GM18505 (cell line): ENCODE data around the gene LDLRAD4.
A peak's percentile ranks its signal among the peaks of the same experiment; 100 is the strongest.

Source experiments
- ATAC-seq: cut with Tn5 transposase; IDR thresholded peaks from one replicate; pipeline ENCODE4 v1.9.1; 2021; ENCODE audit not compliant: unreplicated experiment
- POLR2A ChIP-seq: IDR thresholded peaks from 4 replicates; pipeline ENCODE4 v1.6.1; 2011; ENCODE audit warnings: borderline replicate concordance; ENCODE audit not compliant: insufficient read depth, insufficient read length; ENCODE audit errors: extremely low read depth

The LDLRAD4 gene

GRCh38 chr18:13570856-13571495 lies 352.4 kb downstream of the LDLRAD4 start:
- no peak for ATAC-seq
- no peak for TF ChIP-seq POLR2A

- no peak for ATAC-seq
- TF ChIP-seq POLR2A, result no peak
Measured at GRCh38 chr18:13572148-13572547, 353.6 kb downstream of the LDLRAD4 start.

- no peak for ATAC-seq
- TF ChIP-seq POLR2A, result no peak
Measured at GRCh38 chr18:13572721-13573120, 354.2 kb downstream of the LDLRAD4 start.

DNA sequence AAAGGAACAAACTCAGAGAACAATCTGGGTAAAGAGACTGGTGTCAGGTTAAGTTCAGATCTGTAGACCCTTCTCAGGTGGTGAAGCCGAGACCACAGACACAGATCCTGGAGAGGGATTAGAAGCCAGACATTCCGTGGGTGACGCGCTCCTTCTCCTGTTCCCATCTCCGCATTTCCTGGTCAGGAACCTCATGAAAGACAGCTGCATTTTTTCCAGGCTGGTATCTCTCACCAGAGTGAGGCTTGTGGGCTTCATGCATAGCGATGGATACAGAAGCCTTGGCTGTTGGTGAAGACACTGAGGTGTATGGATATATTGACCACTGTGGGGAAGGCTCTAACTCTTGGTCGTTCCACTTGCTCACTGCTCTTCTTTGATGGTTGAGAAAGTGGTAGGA lies 355.2 kb downstream of the LDLRAD4 start:
- TF ChIP-seq POLR2A, result no peak
- no peak for ATAC-seq

DNA sequence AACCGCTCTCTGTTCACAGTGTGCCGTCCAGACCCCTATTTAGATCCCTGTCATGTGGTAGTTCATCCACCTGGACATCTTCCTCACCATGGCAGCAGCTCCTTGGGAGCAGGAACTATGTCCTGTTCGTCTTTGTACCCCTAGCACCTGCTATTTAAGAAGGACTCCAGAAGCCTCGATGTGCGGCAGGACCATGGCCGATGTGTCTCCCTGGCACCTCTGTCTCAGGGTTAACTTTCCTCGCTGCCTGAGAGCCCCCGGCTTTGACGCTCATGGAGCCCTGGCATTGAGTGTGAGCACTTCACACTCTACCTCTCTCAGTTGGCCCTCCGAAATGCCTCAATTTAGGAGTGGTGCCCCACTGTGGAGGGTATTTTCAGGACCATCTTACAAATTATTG lies 355.8 kb downstream of the LDLRAD4 start:
- no peak for ATAC-seq
- TF ChIP-seq POLR2A, result no peak

- no peak for TF ChIP-seq POLR2A
- ATAC-seq, result no peak
Measured at GRCh38 chr18:13574761-13575160, 356.2 kb downstream of the LDLRAD4 start.

GRCh38 chr18:13576598-13576997 lies 358.0 kb downstream of the LDLRAD4 start:
- peak; percentile 18 for ATAC-seq
- no peak for TF ChIP-seq POLR2A

GRCh38 chr18:13577091-13577697 lies 358.6 kb downstream of the LDLRAD4 start:
- peak; percentile 84 for ATAC-seq
- TF ChIP-seq POLR2A, result peak; percentile 56

DNA sequence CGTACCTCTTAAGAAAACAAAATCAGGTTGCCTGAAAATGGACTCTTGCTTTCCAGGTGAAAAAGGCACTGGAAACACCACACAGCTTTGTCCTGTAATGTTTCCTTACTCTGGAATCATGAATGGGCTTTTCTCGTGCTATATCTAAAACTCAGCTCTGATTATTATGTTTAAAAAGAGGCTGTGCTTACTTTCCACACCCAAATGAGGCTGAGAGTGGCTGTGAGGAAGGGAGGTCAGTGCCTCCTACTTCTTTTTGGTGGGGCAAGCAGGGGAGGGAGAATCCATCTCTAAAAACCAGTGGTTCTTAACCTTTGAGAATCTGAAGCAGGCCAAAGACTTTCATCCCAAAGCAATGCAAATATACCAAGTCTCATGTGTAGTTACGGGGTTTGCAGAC lies 359.2 kb downstream of the LDLRAD4 start:
- no peak for TF ChIP-seq POLR2A
- no peak for ATAC-seq

GRCh38 chr18:13578400-13578799 lies 359.8 kb downstream of the LDLRAD4 start:
- ATAC-seq, result no peak
- TF ChIP-seq POLR2A, result no peak

- no peak for TF ChIP-seq POLR2A
Measured at GRCh38 chr18:13579874-13580273, 361.3 kb downstream of the LDLRAD4 start.

GRCh38 chr18:13580351-13580750 lies 361.8 kb downstream of the LDLRAD4 start:
- no peak for ATAC-seq
- no peak for TF ChIP-seq POLR2A

More at GRCh38 chr18:13579874-13580273, 361.3 kb downstream of the LDLRAD4 start:
- no peak for ATAC-seq

- no peak for ATAC-seq
- no peak for TF ChIP-seq POLR2A
Measured at GRCh38 chr18:13580991-13581390, 362.4 kb downstream of the LDLRAD4 start.

DNA sequence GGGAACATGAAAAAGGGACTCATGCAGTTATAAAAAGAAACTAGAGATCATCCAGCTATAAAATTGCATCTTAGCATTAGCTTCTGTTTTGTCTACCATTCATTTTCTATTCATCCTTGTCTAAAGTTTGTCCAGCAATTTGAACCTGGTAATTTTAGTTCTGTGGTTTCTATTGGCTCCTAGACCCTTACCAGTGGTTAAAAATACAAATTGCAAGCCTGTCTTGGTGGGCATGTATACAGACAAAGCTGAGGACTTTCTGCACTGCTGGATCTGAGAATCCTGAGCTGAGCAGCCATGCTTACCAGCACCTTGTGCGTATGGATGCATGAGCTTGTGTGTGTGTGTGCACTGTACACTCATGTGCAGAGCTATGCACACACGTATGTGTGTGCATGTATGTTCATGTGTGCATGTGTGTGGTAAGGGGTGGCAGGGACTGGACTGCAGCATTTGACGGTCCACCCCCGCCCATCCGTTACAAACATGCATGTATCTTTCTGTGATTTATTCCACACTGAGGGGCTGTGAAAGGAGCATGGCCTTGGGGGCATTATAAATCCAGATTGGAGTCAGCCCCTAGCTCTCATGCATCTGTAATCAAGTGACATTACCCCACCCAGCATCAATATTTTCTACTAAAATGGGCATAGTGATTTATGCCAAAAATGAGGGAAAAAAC lies 363.1 kb downstream of the LDLRAD4 start:
- TF ChIP-seq POLR2A, result no peak
- no peak for ATAC-seq
